Measurements from ENCODE around the gene BRF1. TPM values are rescaled to one million over a fixed set of nuclear protein-coding genes. Genes with fewer than 3 reads are reported as not detected.
A peak's percentile ranks its signal among the peaks of the same experiment; 100 is the strongest.

BRF1 gene
- total and polyA plus RNA-seq, 2 donors from 2014 or later, result 19.3 to 34.1 TPM

DNA sequence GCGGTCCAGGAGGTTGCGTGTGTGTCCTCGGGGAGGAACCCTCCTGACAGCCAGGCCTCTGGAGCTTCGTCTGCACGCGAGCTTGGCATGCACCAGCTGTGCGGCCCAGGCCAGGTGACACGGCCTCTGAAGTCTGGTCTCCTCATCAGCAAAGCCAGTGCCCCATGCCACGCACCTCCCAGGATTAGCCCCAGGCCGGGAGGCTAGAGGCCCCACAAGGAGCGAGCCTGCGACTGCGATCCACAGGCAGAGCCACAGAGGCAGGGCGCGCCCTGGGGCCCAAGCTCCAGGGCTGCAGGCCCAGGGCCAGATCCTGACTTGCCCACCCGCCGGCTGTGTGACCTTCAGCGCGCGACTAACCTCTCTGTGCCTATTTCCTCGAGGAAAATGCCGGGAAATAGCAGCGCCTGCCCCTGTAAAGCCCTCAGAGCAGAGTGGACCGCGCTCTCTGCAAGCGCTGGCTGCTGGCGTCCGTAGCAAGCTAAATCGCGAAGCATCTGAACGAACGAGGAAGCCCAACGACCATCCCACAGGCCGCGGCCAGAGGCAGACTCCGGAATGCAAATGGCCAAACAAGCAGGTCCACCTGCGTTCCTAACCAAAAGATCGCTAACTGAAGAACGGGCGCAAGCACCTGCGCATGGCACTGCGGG lies 53.0 kb downstream of the BRF1 start:
- peak in 1 of 5 donors; percentile 74 for DNase-seq
- H3K27ac ChIP-seq (ENCODE audit: low read depth in 2 of 2, low read length in 2 of 2), result peak overlapping the region; percentile 33 to 81
- H3K27me3 ChIP-seq (ENCODE audit: control insufficient read depth, insufficient read depth, low read length), result no peaks in the 10 kb centered on the region
- H3K9me3 ChIP-seq (ENCODE audit: control insufficient read depth in 2 of 3, insufficient read depth in 1 of 3, low read length in 3 of 3), result no peaks in the 10 kb centered on the region
- intact Hi-C loops (cut with DNase I), result no loop called here
- peaks cover 0 to 19% (median 6%) of the 10 kb centered on the region in 3 donors for H3K36me3 ChIP-seq (ENCODE audit: control insufficient read depth in 2 of 3, insufficient read depth in 3 of 3, low read length in 3 of 3)
- peak overlapping the region; percentile 59 to 82 (median 65) for H3K9ac ChIP-seq (ENCODE audit: low read length in 3 of 3)
- no peak for FAIRE-seq
- H3K4me3 ChIP-seq (ENCODE audit: low read length in 3 of 3), result peak overlapping the region; percentile 70 to 79 (median 79)
- TF ChIP-seq, protein P1, sequence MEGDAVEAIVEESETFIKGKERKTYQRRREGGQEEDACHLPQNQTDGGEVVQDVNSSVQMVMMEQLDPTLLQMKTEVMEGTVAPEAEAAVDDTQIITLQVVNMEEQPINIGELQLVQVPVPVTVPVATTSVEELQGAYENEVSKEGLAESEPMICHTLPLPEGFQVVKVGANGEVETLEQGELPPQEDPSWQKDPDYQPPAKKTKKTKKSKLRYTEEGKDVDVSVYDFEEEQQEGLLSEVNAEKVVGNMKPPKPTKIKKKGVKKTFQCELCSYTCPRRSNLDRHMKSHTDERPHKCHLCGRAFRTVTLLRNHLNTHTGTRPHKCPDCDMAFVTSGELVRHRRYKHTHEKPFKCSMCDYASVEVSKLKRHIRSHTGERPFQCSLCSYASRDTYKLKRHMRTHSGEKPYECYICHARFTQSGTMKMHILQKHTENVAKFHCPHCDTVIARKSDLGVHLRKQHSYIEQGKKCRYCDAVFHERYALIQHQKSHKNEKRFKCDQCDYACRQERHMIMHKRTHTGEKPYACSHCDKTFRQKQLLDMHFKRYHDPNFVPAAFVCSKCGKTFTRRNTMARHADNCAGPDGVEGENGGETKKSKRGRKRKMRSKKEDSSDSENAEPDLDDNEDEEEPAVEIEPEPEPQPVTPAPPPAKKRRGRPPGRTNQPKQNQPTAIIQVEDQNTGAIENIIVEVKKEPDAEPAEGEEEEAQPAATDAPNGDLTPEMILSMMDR (IDR thresholded peaks at IDR 0.05; ENCODE audit: borderline replicate concordance, extremely low read depth, insufficient read depth), result no peak
- H3K4me1 ChIP-seq (ENCODE audit: control insufficient read depth in 2 of 3, insufficient read depth in 2 of 3, low read depth in 1 of 3, low read length in 3 of 3), result peaks cover 0 to 10% (median 0%) of the 10 kb centered on the region in 3 donors

DNA sequence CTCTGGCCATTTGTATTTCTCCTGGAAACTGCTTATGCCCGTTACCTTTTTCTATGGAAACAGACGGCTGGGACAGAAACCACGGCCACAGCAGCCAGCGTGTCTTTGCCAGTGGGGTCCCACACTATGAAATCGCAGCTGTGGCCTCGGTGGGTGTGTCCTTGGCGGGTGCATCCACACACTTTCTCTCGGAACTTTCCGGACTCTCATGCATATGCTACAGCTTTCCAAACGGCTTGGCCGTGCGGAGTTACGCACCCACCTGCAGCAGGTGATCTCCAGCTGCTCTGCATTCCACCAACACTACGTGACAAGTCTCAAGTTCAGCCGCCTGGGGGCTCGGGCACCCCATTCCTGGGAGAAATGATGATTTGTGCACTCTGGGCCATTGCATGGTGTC lies 53.8 kb downstream of the BRF1 start:
- FAIRE-seq, result no peak
- intact Hi-C loops (cut with DNase I), result no loop called here

DNA sequence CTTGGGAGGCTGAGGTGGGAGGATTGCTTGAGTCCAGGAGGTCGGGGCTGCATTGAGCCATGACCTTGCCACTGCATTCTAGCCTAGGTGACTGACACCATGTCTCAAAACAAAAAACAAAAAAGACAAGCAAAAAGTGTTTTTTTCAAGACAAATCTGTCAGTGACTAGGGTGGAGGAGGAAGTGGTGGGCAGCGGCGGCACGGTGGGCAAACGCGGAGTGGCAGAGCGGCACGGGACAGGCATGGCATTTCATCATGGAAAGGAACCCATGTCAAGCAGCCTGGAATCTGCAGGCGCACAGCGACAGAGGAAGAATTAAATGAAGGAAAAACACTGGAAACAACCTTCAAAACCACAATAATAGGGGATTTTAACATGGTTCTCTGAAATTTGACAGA lies 56.5 kb downstream of the BRF1 start:
- Histone ChIP-seq H3K27ac (ENCODE audit: low read depth in 2 of 2, low read length in 2 of 2) (no peak overlapping the region), H3K36me3 (ENCODE audit: control insufficient read depth in 2 of 3, insufficient read depth in 3 of 3, low read length in 3 of 3) (peaks cover 0 to 7% (median 0%) of the 10 kb centered on the region in 3 donors), H3K9me3 (ENCODE audit: control insufficient read depth in 2 of 3, insufficient read depth in 1 of 3, low read length in 3 of 3) (no peaks in the 10 kb centered on the region), H3K4me1 (ENCODE audit: control insufficient read depth in 2 of 3, insufficient read depth in 2 of 3, low read depth in 1 of 3, low read length in 3 of 3) (peaks cover 0 to 8% (median 0%) of the 10 kb centered on the region in 3 donors), H3K4me3 (ENCODE audit: low read length in 3 of 3) (no peak overlapping the region), H3K9ac (ENCODE audit: low read length in 3 of 3) (no peak overlapping the region), H3K27me3 (ENCODE audit: control insufficient read depth, insufficient read depth, low read length) (no peaks in the 10 kb centered on the region)
- TF ChIP-seq, protein P1 (IDR thresholded peaks at IDR 0.05; ENCODE audit: borderline replicate concordance, extremely low read depth, insufficient read depth), result no peak
- DNase-seq, result no peak
- no peak for FAIRE-seq
- intact Hi-C loops (cut with DNase I), result no loop called here

More for the DNA sequence above, 53.8 kb downstream of the BRF1 start:
- Histone ChIP-seq H3K4me3 (ENCODE audit: low read length in 3 of 3) (no peak overlapping the region), H3K27ac (ENCODE audit: low read depth in 2 of 2, low read length in 2 of 2) (no peak overlapping the region), H3K9me3 (ENCODE audit: control insufficient read depth in 2 of 3, insufficient read depth in 1 of 3, low read length in 3 of 3) (no peaks in the 10 kb centered on the region), H3K4me1 (ENCODE audit: control insufficient read depth in 2 of 3, insufficient read depth in 2 of 3, low read depth in 1 of 3, low read length in 3 of 3) (peaks cover 0 to 10% (median 0%) of the 10 kb centered on the region in 3 donors), H3K27me3 (ENCODE audit: control insufficient read depth, insufficient read depth, low read length) (no peaks in the 10 kb centered on the region), H3K36me3 (ENCODE audit: control insufficient read depth in 2 of 3, insufficient read depth in 3 of 3, low read length in 3 of 3) (peaks cover 0 to 17% (median 5%) of the 10 kb centered on the region in 3 donors), H3K9ac (ENCODE audit: low read length in 3 of 3) (no peak overlapping the region)
- DNase-seq, result no peak
- TF ChIP-seq, protein P1 (IDR thresholded peaks at IDR 0.05; ENCODE audit: borderline replicate concordance, extremely low read depth, insufficient read depth), result no peak

All from kidney (tissue), 14 donors.